C4-2B (cell line): ENCODE results near the gene ELP5.

ENCODE experiments used
- ZFX ChIP-seq: fragments of 450-650 bp; IDR thresholded peaks from 2 replicates; pipeline ENCODE4 v1.6.1; 2017
- TF ChIP-seq, protein P1 (sequence below): fragments of 450-650 bp; conservative IDR thresholded peaks from 2 replicates; pipeline ENCODE4 v1.5.1; 2017; ENCODE audit warnings: mild to moderate bottlenecking

GRCh38 chr17:7248796-7249195 is 3.2 kb upstream of the ELP5 start:
- TF ChIP-seq, protein P1, sequence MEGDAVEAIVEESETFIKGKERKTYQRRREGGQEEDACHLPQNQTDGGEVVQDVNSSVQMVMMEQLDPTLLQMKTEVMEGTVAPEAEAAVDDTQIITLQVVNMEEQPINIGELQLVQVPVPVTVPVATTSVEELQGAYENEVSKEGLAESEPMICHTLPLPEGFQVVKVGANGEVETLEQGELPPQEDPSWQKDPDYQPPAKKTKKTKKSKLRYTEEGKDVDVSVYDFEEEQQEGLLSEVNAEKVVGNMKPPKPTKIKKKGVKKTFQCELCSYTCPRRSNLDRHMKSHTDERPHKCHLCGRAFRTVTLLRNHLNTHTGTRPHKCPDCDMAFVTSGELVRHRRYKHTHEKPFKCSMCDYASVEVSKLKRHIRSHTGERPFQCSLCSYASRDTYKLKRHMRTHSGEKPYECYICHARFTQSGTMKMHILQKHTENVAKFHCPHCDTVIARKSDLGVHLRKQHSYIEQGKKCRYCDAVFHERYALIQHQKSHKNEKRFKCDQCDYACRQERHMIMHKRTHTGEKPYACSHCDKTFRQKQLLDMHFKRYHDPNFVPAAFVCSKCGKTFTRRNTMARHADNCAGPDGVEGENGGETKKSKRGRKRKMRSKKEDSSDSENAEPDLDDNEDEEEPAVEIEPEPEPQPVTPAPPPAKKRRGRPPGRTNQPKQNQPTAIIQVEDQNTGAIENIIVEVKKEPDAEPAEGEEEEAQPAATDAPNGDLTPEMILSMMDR: no peak
- no peak for TF ChIP-seq ZFX
